Activated CD4-positive, alpha-beta T cell treated with anti-CD3 and anti-CD28 coated beads for 1 hour (primary cell): ENCODE measurements around the gene SLC13A3.

Source experiments
- DNase-seq: peaks from one replicate; pipeline ENCODE4 v3.0.0-alpha.2; 2020

SLC13A3 gene

DNA sequence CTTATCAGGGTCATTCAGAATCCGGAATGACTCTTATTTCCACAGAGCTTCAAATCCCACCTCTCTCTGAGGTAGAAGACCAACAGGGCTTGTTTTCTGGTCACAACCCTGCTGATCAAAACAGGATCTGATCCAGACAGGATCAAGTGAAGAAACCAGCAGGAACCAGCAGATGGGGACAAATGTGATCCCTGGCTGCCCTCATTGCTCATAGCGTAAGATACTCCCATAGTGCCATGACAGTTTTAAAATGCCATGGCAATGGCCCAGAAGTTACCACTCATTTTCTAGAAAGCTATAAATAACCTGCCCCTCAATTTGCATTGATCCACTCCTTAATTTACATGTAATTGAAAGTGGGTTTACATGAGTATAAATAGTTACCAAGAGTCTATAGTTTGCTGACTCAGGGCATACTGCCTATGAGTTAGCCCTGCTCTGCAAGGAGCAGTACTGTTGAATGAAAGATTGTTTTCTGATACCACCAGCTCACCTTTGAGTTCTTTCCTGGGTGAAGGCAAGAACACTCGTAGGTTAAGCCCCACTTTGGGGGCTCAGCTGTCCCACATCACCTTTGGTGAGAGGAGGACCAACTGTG is 131.7 kb downstream of the SLC13A3 start:
- no peak for DNase-seq

DNA sequence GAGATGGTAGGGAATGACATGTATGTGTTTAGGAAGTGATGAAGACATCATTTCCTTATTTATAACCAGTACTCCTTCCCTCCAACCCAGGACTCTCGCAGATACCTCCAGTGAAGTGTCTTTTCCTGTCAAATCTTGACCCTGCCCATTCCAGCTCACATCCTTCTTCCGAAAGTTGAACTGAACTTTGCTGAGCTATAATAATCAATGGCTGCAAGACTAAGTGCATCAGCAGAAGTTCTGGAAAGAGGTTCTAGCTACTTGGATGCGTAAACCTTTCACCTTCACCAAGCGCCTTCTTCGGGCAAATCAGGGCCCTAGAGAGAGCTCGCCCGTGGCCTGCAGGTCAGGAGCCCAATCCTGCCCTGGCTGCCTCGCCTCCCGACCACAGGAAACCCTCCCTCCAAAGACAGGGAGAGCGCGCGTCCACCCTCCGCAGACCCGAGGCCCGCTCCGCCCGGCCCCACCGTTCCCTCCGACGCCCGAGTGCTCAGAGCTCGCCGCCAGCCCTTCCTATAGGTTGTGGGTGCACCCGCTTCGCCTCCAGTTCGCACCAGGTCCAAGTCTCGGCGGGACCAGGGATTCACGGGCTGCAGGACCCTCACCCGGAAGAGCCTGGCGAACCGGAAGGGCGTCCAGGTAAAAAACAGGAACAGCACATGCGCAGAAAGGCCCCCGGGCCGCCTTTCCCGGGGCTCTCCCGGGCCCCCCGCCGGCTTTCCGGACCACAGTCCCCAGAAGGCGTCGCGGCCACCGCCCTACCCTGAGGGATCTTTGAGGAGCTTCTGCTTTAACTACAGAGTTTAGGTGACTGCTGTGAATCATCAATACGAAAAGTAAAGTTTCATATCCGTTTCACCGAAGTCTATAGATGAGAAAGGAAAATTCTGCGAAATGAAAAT is 138.1 kb downstream of the SLC13A3 start, which contains the start of gene ZNF334:
ZNF334 (minus strand) TSS at position 617 of the 902 bp plus-strand sequence. CDS start 1,457 bp downstream, outside the sequence.
- no peak for DNase-seq

DNA sequence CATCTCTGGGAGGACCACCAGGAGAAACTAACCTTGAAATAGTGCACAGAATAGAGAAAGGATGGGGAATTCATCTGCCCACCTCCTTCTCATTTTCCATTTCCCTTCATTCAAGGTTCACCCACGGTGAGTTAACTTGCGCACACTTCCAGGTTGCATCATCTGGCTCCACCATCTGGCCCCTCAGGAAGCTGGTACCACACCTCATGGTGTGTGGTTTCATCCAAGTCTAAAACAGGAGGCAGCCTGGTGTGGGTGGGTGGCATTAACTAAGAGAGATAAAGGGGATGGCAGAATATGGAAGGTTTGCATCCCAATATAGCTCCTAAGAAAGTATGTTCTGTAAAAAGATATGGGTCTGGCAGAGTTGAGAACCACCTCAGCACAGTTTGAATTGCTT is 141.7 kb downstream of the SLC13A3 start:
- no peak for DNase-seq
